NB4 (cell line): ENCODE results near the gene RUFY4.

Source experiments
- DNase-seq: peaks from one replicate; pipeline ENCODE4 v3.0.0; 2010; ENCODE audit warnings: low read depth
- H3K4me3 ChIP-seq: one replicate; pipeline ENCODE4 v1.5.1; 2011; ENCODE audit warnings: mild to moderate bottlenecking, low read depth, low read length, moderate library complexity
- MAX ChIP-seq: IDR thresholded peaks from 2 replicates; pipeline ENCODE4 v1.6.1; 2011; ENCODE audit warnings: low read depth, low read length
- MYC ChIP-seq: IDR thresholded peaks from 2 replicates; pipeline ENCODE4 v1.6.1; 2011; ENCODE audit warnings: low read depth, low read length
- POLR2A ChIP-seq: IDR thresholded peaks from 2 replicates; pipeline ENCODE4 v1.6.1; 2011; ENCODE audit warnings: mild to moderate bottlenecking; ENCODE audit not compliant: insufficient read length; ENCODE audit errors: extremely low read depth
- TF ChIP-seq, protein P1 (sequence below): IDR thresholded peaks from one replicate; pipeline ENCODE4 v1.5.1; 2012; ENCODE audit warnings: low read depth, low read length

Gene RUFY4

DNA sequence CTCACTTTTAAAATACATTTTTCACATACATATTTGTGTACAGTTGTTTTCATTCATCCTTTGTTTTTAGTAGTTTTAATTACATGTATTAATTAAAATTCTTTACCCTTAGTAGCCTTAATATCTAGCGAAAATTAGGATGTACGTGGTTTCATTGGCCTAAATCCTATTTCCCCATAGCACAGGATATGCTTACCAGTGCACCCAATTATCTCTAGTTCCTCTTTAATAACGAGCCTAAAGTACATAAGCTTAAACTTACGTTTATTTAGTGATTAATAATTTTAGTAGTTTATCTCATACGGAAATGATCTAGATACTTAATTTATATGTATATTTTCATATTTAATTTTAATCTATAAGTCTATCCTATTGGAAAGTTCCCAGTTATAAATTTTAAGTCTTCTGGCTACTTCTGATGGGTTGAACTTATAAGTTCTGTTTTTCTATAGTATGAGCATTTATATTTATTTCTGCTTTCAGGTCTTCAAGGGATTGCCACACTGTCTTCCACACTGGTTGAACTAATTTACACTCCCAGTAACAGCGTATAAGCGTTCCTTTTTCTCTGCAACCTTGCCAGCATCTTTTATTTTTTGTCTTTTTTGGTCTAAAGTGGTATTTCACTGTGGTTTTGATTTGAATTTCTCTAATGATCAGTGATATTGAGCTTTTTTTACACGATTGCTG, 21.4 kb upstream of the RUFY4 start:
- TF ChIP-seq MAX (no peak), POLR2A (no peak), MYC (no peak)
- TF ChIP-seq, protein P1, sequence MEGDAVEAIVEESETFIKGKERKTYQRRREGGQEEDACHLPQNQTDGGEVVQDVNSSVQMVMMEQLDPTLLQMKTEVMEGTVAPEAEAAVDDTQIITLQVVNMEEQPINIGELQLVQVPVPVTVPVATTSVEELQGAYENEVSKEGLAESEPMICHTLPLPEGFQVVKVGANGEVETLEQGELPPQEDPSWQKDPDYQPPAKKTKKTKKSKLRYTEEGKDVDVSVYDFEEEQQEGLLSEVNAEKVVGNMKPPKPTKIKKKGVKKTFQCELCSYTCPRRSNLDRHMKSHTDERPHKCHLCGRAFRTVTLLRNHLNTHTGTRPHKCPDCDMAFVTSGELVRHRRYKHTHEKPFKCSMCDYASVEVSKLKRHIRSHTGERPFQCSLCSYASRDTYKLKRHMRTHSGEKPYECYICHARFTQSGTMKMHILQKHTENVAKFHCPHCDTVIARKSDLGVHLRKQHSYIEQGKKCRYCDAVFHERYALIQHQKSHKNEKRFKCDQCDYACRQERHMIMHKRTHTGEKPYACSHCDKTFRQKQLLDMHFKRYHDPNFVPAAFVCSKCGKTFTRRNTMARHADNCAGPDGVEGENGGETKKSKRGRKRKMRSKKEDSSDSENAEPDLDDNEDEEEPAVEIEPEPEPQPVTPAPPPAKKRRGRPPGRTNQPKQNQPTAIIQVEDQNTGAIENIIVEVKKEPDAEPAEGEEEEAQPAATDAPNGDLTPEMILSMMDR, result no peak
- H3K4me3 ChIP-seq, result no peak overlapping the region
- DNase-seq, result peak; percentile 42

DNA sequence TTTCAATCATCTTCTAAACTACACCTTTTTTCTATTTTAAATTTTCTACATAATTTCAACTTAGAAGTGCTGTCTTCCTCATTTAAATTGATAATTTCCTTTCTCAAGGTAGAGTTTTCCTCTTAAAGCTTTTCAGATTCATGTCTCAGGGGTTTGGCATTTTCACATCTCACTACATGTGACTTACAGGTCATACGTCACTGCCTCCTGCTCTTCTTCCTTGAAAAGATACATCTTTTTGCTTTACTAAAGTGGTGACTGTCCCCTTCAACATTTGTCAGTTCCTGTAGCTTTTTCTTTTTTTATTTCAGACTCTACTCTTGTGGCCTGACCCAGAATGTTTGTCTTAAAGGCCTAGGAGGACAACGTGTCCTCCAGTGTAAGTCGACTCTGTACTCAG, 17.1 kb upstream of the RUFY4 start:
- no peak for DNase-seq
- TF ChIP-seq, protein P1, result no peak
- no peak for TF ChIP-seq MYC

DNA sequence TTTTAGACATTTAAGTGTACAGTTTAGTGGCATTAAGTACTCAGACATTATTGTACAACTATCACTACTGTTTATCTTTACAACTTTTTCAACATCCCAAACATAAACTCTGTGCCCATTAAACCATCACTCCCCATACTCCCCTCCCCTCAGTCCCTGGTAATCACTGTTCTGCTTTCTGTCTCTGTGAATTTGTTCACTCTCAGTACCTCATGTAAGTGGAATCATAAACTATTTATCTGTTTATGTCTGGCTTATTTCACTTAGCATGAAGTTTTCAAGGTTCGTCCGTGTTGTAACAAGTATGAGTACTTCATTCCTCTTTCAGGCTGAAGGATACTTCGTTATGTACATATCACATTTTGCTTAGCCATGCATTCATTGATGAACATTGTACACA, 9.8 kb upstream of the RUFY4 start:
- TF ChIP-seq MAX, result no peak
- TF ChIP-seq, protein P1, result no peak
- TF ChIP-seq MYC, result no peak
- TF ChIP-seq POLR2A, result no peak
- no peak overlapping the region for H3K4me3 ChIP-seq

More for the DNA sequence above, 17.1 kb upstream of the RUFY4 start:
- no peak overlapping the region for H3K4me3 ChIP-seq

GRCh38 chr2:218060118-218060517, 8.9 kb upstream of the RUFY4 start:
- no peak overlapping the region for H3K4me3 ChIP-seq
- DNase-seq, result no peak
- TF ChIP-seq MAX, result no peak
- TF ChIP-seq, protein P1, result no peak
- TF ChIP-seq POLR2A, result no peak
- TF ChIP-seq MYC, result no peak

More for the DNA sequence above, 9.8 kb upstream of the RUFY4 start:
- no peak for DNase-seq

- no peak for DNase-seq
- H3K4me3 ChIP-seq, result no peak overlapping the region
- TF ChIP-seq, protein P1, result no peak
- TF ChIP-seq POLR2A, result no peak
- TF ChIP-seq MYC, result no peak
- no peak for TF ChIP-seq MAX
Observed at GRCh38 chr2:218060950-218061660, 7.9 kb upstream of the RUFY4 start.
